Inferior parietal cortex (tissue), 1 donor: Measurements from ENCODE around the gene CFAP251.
"Not testable (repeated sequence)": the region's sequence is repeated elsewhere in the genome, so short reads cannot be mapped to it uniquely, and the experiment has no call there.

Source experiments
- DNase-seq: peaks from one replicate; pipeline ENCODE4 v3.0.0-alpha.2; 2016; ENCODE audit errors: extremely low spot score

Gene CFAP251

GRCh38 chr12:121911824-121912585 lies 6.4 kb upstream of the CFAP251 start:
- DNase-seq = no peak

- no peak for DNase-seq
These were observed 2.5 kb upstream of the CFAP251 start for GRCh38 chr12:121915841-121916321.

GRCh38 chr12:121916719-121917118 lies 1.7 kb upstream of the CFAP251 start:
- DNase-seq = no peak

GRCh38 chr12:121918679-121919038 lies 267 bp downstream of the CFAP251 start:
- no peak for DNase-seq

GRCh38 chr12:121921066-121921465 lies 2.7 kb downstream of the CFAP251 start:
- DNase-seq = no peak

GRCh38 chr12:121925358-121925695 lies 6.9 kb downstream of the CFAP251 start:
- no peak for DNase-seq

- DNase-seq = no peak
These were observed 8.7 kb downstream of the CFAP251 start for GRCh38 chr12:121926874-121927706.

GRCh38 chr12:121927813-121928212 lies 9.4 kb downstream of the CFAP251 start:
- DNase-seq = no peak

GRCh38 chr12:121929545-121929944 lies 11.2 kb downstream of the CFAP251 start:
- DNase-seq = not testable (repeated sequence)

GRCh38 chr12:121930862-121931261 lies 12.5 kb downstream of the CFAP251 start:
- no peak for DNase-seq

GRCh38 chr12:121932176-121932536 lies 13.8 kb downstream of the CFAP251 start:
- no peak for DNase-seq

- DNase-seq = no peak
These were observed 14.6 kb downstream of the CFAP251 start for GRCh38 chr12:121932914-121933521.

GRCh38 chr12:121933522-121934308 lies 15.3 kb downstream of the CFAP251 start:
- no peak for DNase-seq

- no peak for DNase-seq
These were observed 15.9 kb downstream of the CFAP251 start for GRCh38 chr12:121934309-121934664.

GRCh38 chr12:121937654-121938053 lies 19.3 kb downstream of the CFAP251 start:
- no peak for DNase-seq

- DNase-seq = no peak
These were observed 20.8 kb downstream of the CFAP251 start for GRCh38 chr12:121939186-121939585.

GRCh38 chr12:121939992-121940766 lies 21.8 kb downstream of the CFAP251 start:
- no peak for DNase-seq

- no peak for DNase-seq
These were observed 23.8 kb downstream of the CFAP251 start for GRCh38 chr12:121942145-121942718.

- DNase-seq = no peak
These were observed 25.5 kb downstream of the CFAP251 start for GRCh38 chr12:121943926-121944325.

GRCh38 chr12:121946313-121947025 lies 28.1 kb downstream of the CFAP251 start:
- DNase-seq = no peak
